Activated naive CD4-positive, alpha-beta T cell treated with anti-CD3 and anti-CD28 coated beads, Interleukin-2, amount 10 ng/mL, durations not matched to agents 7 days and 5 days (primary cell): ENCODE measurements around the gene MAL.

ENCODE experiments used
- CTCF ChIA-PET: fragments of 350-600 bp; sonication (Branson Sonifier 250); formaldehyde crosslinking; loops from one replicate; lab custom pipeline; 2021; ENCODE audit warnings: antibody characterized with exemption; lab: Charles Lee
- DNase-seq: peaks from one replicate; pipeline ENCODE4 v3.0.0-alpha.2; 2020
- H3K27ac Mint-ChIP-seq: one replicate; pipeline ENCODE4 v1.8.0; 2021; ENCODE audit warnings: mild to moderate bottlenecking, moderate library complexity, mixed read lengths
- H3K27me3 Mint-ChIP-seq: one replicate; pipeline ENCODE4 v1.8.0; 2021; ENCODE audit warnings: mild to moderate bottlenecking, mixed read lengths
- H3K36me3 Mint-ChIP-seq: one replicate; pipeline ENCODE4 v1.8.0; 2021; ENCODE audit warnings: mixed read lengths
- H3K4me1 Mint-ChIP-seq: one replicate; pipeline ENCODE4 v1.8.0; 2021; ENCODE audit warnings: mixed read lengths
- H3K4me3 Mint-ChIP-seq: one replicate; pipeline ENCODE4 v1.8.0; 2021; ENCODE audit warnings: mild to moderate bottlenecking, moderate library complexity, mixed read lengths
- H3K9me3 Mint-ChIP-seq: one replicate; pipeline ENCODE4 v1.8.0; 2021; ENCODE audit warnings: mixed read lengths

MAL gene

GRCh38 chr2:95056461-95057459 lies 31.3 kb downstream of the MAL start:
- CTCF ChIA-PET = interaction anchor here (0.6 to 15.3 kb wide), 4 partner anchors 19 to 70 kb away, joined by 3 to 205 read pairs (median 25); no protein-coding TSS in a partner anchor
- DNase-seq = no peak
- H3K27ac Mint-ChIP-seq = peak overlapping the region; percentile 9

GRCh38 chr2:95057535-95058370 lies 32.2 kb downstream of the MAL start:
- H3K27ac Mint-ChIP-seq = no peak overlapping the region
- no peak overlapping the region for H3K4me3 Mint-ChIP-seq
- no peaks in the 10 kb centered on the region for H3K9me3 Mint-ChIP-seq
- peaks cover 23% of the 10 kb centered on the region for H3K36me3 Mint-ChIP-seq
- CTCF ChIA-PET = interaction anchor here (0.9 to 15.3 kb wide), 3 partner anchors 18 to 35 kb away, joined by 5 to 205 read pairs (median 46); no protein-coding TSS in a partner anchor
- H3K27me3 Mint-ChIP-seq = peaks cover 7% of the 10 kb centered on the region
- no peak for DNase-seq
- H3K4me1 Mint-ChIP-seq = peaks cover 80% of the 10 kb centered on the region

More at GRCh38 chr2:95056461-95057459, 31.3 kb downstream of the MAL start:
- H3K27me3 Mint-ChIP-seq = peaks cover 7% of the 10 kb centered on the region
- H3K4me3 Mint-ChIP-seq = no peak overlapping the region
- H3K9me3 Mint-ChIP-seq = no peaks in the 10 kb centered on the region
- peaks cover 80% of the 10 kb centered on the region for H3K4me1 Mint-ChIP-seq
- peaks cover 31% of the 10 kb centered on the region for H3K36me3 Mint-ChIP-seq

- DNase-seq = no peak
- H3K4me3 Mint-ChIP-seq = no peak overlapping the region
- H3K9me3 Mint-ChIP-seq = no peaks in the 10 kb centered on the region
- no peak overlapping the region for H3K27ac Mint-ChIP-seq
- H3K27me3 Mint-ChIP-seq = peaks cover 7% of the 10 kb centered on the region
- peaks cover 80% of the 10 kb centered on the region for H3K4me1 Mint-ChIP-seq
- peaks cover 16% of the 10 kb centered on the region for H3K36me3 Mint-ChIP-seq
- CTCF ChIA-PET = interaction anchor here (0.9 to 15.3 kb wide), 2 partner anchors 17 to 36 kb away, joined by 5 to 205 read pairs; no protein-coding TSS in a partner anchor
These were observed 33.0 kb downstream of the MAL start for GRCh38 chr2:95058466-95058988.

- H3K36me3 Mint-ChIP-seq = peaks cover 13% of the 10 kb centered on the region
- no peaks in the 10 kb centered on the region for H3K9me3 Mint-ChIP-seq
- CTCF ChIA-PET = interaction anchor here (15.3 kb wide), 1 partner anchor 17 kb away, joined by 205 read pairs; no protein-coding TSS in a partner anchor
- no peak for DNase-seq
- no peak overlapping the region for H3K27ac Mint-ChIP-seq
- peaks cover 7% of the 10 kb centered on the region for H3K27me3 Mint-ChIP-seq
- H3K4me3 Mint-ChIP-seq = no peak overlapping the region
- H3K4me1 Mint-ChIP-seq = peaks cover 80% of the 10 kb centered on the region
These were observed 33.6 kb downstream of the MAL start for GRCh38 chr2:95058989-95059641.

GRCh38 chr2:95059656-95060370 lies 34.3 kb downstream of the MAL start:
- no peak overlapping the region for H3K27ac Mint-ChIP-seq
- H3K4me1 Mint-ChIP-seq = peaks cover 75% of the 10 kb centered on the region
- no peak overlapping the region for H3K4me3 Mint-ChIP-seq
- no peaks in the 10 kb centered on the region for H3K9me3 Mint-ChIP-seq
- DNase-seq = no peak
- CTCF ChIA-PET = interaction anchor here (15.3 kb wide), 1 partner anchor 16 kb away, joined by 205 read pairs; no protein-coding TSS in a partner anchor
- peaks cover 8% of the 10 kb centered on the region for H3K36me3 Mint-ChIP-seq
- H3K27me3 Mint-ChIP-seq = peaks cover 7% of the 10 kb centered on the region

GRCh38 chr2:95060446-95061118 lies 35.1 kb downstream of the MAL start:
- Mint-ChIP-seq H3K4me3 (no peak overlapping the region), H3K9me3 (no peaks in the 10 kb centered on the region), H3K36me3 (peaks cover 1% of the 10 kb centered on the region), H3K27ac (peak overlapping the region; percentile 90), H3K4me1 (peaks cover 68% of the 10 kb centered on the region), H3K27me3 (peaks cover 7% of the 10 kb centered on the region)
- CTCF ChIA-PET = interaction anchor here (3.0 to 15.3 kb wide), 2 partner anchors 15 to 37 kb away, joined by 30 to 205 read pairs; no protein-coding TSS in a partner anchor
- no peak for DNase-seq

GRCh38 chr2:95061119-95061512 lies 35.6 kb downstream of the MAL start:
- no peak overlapping the region for H3K4me3 Mint-ChIP-seq
- no peak for DNase-seq
- peaks cover 7% of the 10 kb centered on the region for H3K27me3 Mint-ChIP-seq
- peak overlapping the region; percentile 90 for H3K27ac Mint-ChIP-seq
- peaks cover 1% of the 10 kb centered on the region for H3K36me3 Mint-ChIP-seq
- H3K4me1 Mint-ChIP-seq = peaks cover 62% of the 10 kb centered on the region
- CTCF ChIA-PET = interaction anchor here (3.0 to 15.3 kb wide), 2 partner anchors 15 to 38 kb away, joined by 30 to 205 read pairs; no protein-coding TSS in a partner anchor
- no peaks in the 10 kb centered on the region for H3K9me3 Mint-ChIP-seq

GRCh38 chr2:95061601-95062183 lies 36.2 kb downstream of the MAL start:
- Mint-ChIP-seq H3K27me3 (peaks cover 7% of the 10 kb centered on the region), H3K36me3 (peaks cover 1% of the 10 kb centered on the region), H3K4me3 (peak overlapping the region; percentile 48), H3K9me3 (no peaks in the 10 kb centered on the region), H3K27ac (peak overlapping the region; percentile 90), H3K4me1 (peaks cover 57% of the 10 kb centered on the region)
- DNase-seq = peak; percentile 60
- CTCF ChIA-PET = interaction anchor here (2.3 to 15.3 kb wide), 3 partner anchors 8 to 38 kb away, joined by 12 to 205 read pairs (median 30); no protein-coding TSS in a partner anchor

GRCh38 chr2:95062242-95063085 lies 37.0 kb downstream of the MAL start:
- CTCF ChIA-PET = interaction anchor here (2.3 to 15.3 kb wide), 3 partner anchors 9 to 39 kb away, joined by 12 to 205 read pairs (median 30); no protein-coding TSS in a partner anchor
- H3K36me3 Mint-ChIP-seq = peaks cover 1% of the 10 kb centered on the region
- peaks cover 7% of the 10 kb centered on the region for H3K27me3 Mint-ChIP-seq
- peak overlapping the region; percentile 1 for H3K4me3 Mint-ChIP-seq
- H3K27ac Mint-ChIP-seq = peak overlapping the region; percentile 90
- no peaks in the 10 kb centered on the region for H3K9me3 Mint-ChIP-seq
- H3K4me1 Mint-ChIP-seq = peaks cover 54% of the 10 kb centered on the region
- DNase-seq = no peak

- no peak overlapping the region for H3K4me3 Mint-ChIP-seq
These were observed 37.8 kb downstream of the MAL start for GRCh38 chr2:95063086-95063958.

More at GRCh38 chr2:95063086-95063958, 37.8 kb downstream of the MAL start:
- Mint-ChIP-seq H3K36me3 (peaks cover 2% of the 10 kb centered on the region), H3K9me3 (no peaks in the 10 kb centered on the region), H3K27ac (peak overlapping the region; percentile 90), H3K27me3 (peaks cover 3% of the 10 kb centered on the region), H3K4me1 (peaks cover 50% of the 10 kb centered on the region)
- CTCF ChIA-PET = interaction anchor here (1.4 to 15.3 kb wide), 4 partner anchors 10 to 41 kb away, joined by 4 to 205 read pairs (median 21); no protein-coding TSS in a partner anchor
- no peak for DNase-seq
